C4-2B (cell line): Measurements from ENCODE around the gene TBCC.
"Not testable (repeated sequence)": the region's sequence is repeated elsewhere in the genome, so short reads cannot be mapped to it uniquely, and the experiment has no call there.

ENCODE experiments used
- CTCF ChIP-seq: fragments of 450-650 bp; conservative IDR thresholded peaks from 2 replicates; pipeline ENCODE4 v1.5.1; 2017; ENCODE audit warnings: mild to moderate bottlenecking
- ZFX ChIP-seq: fragments of 450-650 bp; IDR thresholded peaks from 2 replicates; pipeline ENCODE4 v1.6.1; 2017

- TF ChIP-seq CTCF, ZFX: not testable (repeated sequence)
These were observed 29.1 kb upstream of the TBCC start for GRCh38 chr6:42774821-42775487.
